Measurements from ENCODE around the gene TTLL12. TPM values are rescaled to one million over a fixed set of nuclear protein-coding genes. Genes with fewer than 3 reads are reported as not detected.

TTLL12 gene
- total RNA-seq, 1 experiment from 2014 or later, result 113 TPM

GRCh38 chr22:43217285-43218030, 30.5 kb upstream of the TTLL12 start:
- Histone ChIP-seq H3F3A (ENCODE audit: insufficient read depth, low read depth) (no peaks in the 10 kb centered on the region), H3K79me2 (ENCODE audit: low read depth) (no peaks in the 10 kb centered on the region), H3K27ac (no peak overlapping the region), H3K9me2 (ENCODE audit: insufficient read depth) (no peaks in the 10 kb centered on the region), H3K4me3 (no peak overlapping the region), H3K4me2 (no peak overlapping the region), H3K36me3 (ENCODE audit: low read depth) (no peaks in the 10 kb centered on the region), H3K4me1 (replicated peaks; ENCODE audit: insufficient read depth) (no peaks in the 10 kb centered on the region), H3K9me3 (ENCODE audit: insufficient read depth, low read depth) (no peaks in the 10 kb centered on the region), H4K20me1 (ENCODE audit: insufficient read depth) (no peaks in the 10 kb centered on the region), H3K27me3 (ENCODE audit: insufficient read depth, low read depth) (peaks cover 27% of the 10 kb centered on the region), H2AFZ (no peak overlapping the region)
- ChIA-PET POLR2A (ENCODE audit: unreplicated experiment) (no interaction called here), CTCF (no interaction called here)
- intact Hi-C loops (cut with micrococcal nuclease; ENCODE audit: unreplicated experiment), result no loop called here
- DNase-seq, result no peak
- TF ChIP-seq EZH2 (IDR thresholded peaks at IDR 0.05; ENCODE audit: low read depth), result no peak
- TF ChIP-seq CTCF (conservative IDR thresholded peaks at IDR 0.05), result no peak
- no TSS peak for BruUV-seq (replicated peaks)

- H3K9me2 ChIP-seq (ENCODE audit: insufficient read depth), result no peaks in the 10 kb centered on the region
- CTCF ChIA-PET, result no interaction called here
- TF ChIP-seq CTCF (conservative IDR thresholded peaks at IDR 0.05), result no peak
- no peak for TF ChIP-seq EZH2 (IDR thresholded peaks at IDR 0.05; ENCODE audit: low read depth)
- POLR2A ChIA-PET (ENCODE audit: unreplicated experiment), result interaction anchor here (0.6 kb wide), 2 partner anchors 87 to 544 kb away, joined by 3 read pairs; no protein-coding TSS in a partner anchor
- no peaks in the 10 kb centered on the region for H3K36me3 ChIP-seq (ENCODE audit: low read depth)
- H3K4me2 ChIP-seq, result no peak overlapping the region
- no peak overlapping the region for H3K4me3 ChIP-seq
- H2AFZ ChIP-seq, result no peak overlapping the region
- no peaks in the 10 kb centered on the region for H3F3A ChIP-seq (ENCODE audit: insufficient read depth, low read depth)
- no peak for DNase-seq
- no peaks in the 10 kb centered on the region for H3K79me2 ChIP-seq (ENCODE audit: low read depth)
- no peaks in the 10 kb centered on the region for H3K9me3 ChIP-seq (ENCODE audit: insufficient read depth, low read depth)
- intact Hi-C loops (cut with micrococcal nuclease; ENCODE audit: unreplicated experiment), result no loop called here
- H3K27me3 ChIP-seq (ENCODE audit: insufficient read depth, low read depth), result peaks cover 33% of the 10 kb centered on the region
- H3K4me1 ChIP-seq (replicated peaks; ENCODE audit: insufficient read depth), result no peaks in the 10 kb centered on the region
- no peaks in the 10 kb centered on the region for H4K20me1 ChIP-seq (ENCODE audit: insufficient read depth)
- no peak overlapping the region for H3K27ac ChIP-seq
- no TSS peak for BruUV-seq (replicated peaks)
These were observed 29.8 kb upstream of the TTLL12 start for GRCh38 chr22:43216738-43217137.

GRCh38 chr22:43213962-43214361, 27.0 kb upstream of the TTLL12 start:
- POLR2A ChIA-PET (ENCODE audit: unreplicated experiment), result no interaction called here

More at GRCh38 chr22:43213962-43214361, 27.0 kb upstream of the TTLL12 start:
- CTCF ChIA-PET, result no interaction called here
- Histone ChIP-seq H3K79me2 (ENCODE audit: low read depth) (no peaks in the 10 kb centered on the region), H3K27me3 (ENCODE audit: insufficient read depth, low read depth) (peaks cover 32% of the 10 kb centered on the region), H3K4me2 (no peak overlapping the region), H3F3A (ENCODE audit: insufficient read depth, low read depth) (no peaks in the 10 kb centered on the region), H3K9me3 (ENCODE audit: insufficient read depth, low read depth) (no peaks in the 10 kb centered on the region), H3K4me3 (no peak overlapping the region), H3K27ac (no peak overlapping the region), H4K20me1 (ENCODE audit: insufficient read depth) (no peaks in the 10 kb centered on the region), H3K4me1 (replicated peaks; ENCODE audit: insufficient read depth) (no peaks in the 10 kb centered on the region), H3K9me2 (ENCODE audit: insufficient read depth) (no peaks in the 10 kb centered on the region), H3K36me3 (ENCODE audit: low read depth) (no peaks in the 10 kb centered on the region), H2AFZ (no peak overlapping the region)
- TF ChIP-seq CTCF (conservative IDR thresholded peaks at IDR 0.05) (no peak), EZH2 (IDR thresholded peaks at IDR 0.05; ENCODE audit: low read depth) (no peak)
- intact Hi-C loops (cut with micrococcal nuclease; ENCODE audit: unreplicated experiment), result no loop called here
- no TSS peak for BruUV-seq (replicated peaks)
- no peak for DNase-seq
